H9 (cell line): ENCODE measurements around the gene CLN5. TPM values are rescaled to one million over a fixed set of nuclear protein-coding genes. Genes with fewer than 3 reads are reported as not detected.

Source experiments
- DNase-seq: peaks from one replicate; pipeline ENCODE4 v3.0.0-alpha.2; 2017
- H2AFZ ChIP-seq: one replicate; pipeline ENCODE4 v1.6.1; 2013; ENCODE audit warnings: mild to moderate bottlenecking, low read length, control low read depth, moderate library complexity
- H2AK5ac ChIP-seq: 2 replicates; pipeline ENCODE4 v1.6.1; 2013; ENCODE audit warnings: low read length, control low read depth, mixed read lengths; ENCODE audit not compliant: insufficient read length
- H2BK120ac ChIP-seq: one replicate; pipeline ENCODE4 v1.6.1; 2013; ENCODE audit warnings: low read depth, mild to moderate bottlenecking, low read length, control low read depth, inconsistent platforms; ENCODE audit not compliant: poor library complexity, severe bottlenecking
- H2BK12ac ChIP-seq: 2 replicates; pipeline ENCODE4 v1.6.1; 2013; ENCODE audit warnings: low read length, control low read depth, mixed read lengths, low read depth; ENCODE audit not compliant: insufficient read length
- H2BK15ac ChIP-seq: 2 replicates; pipeline ENCODE4 v1.6.1; 2013; ENCODE audit warnings: low read depth, low read length, control low read depth
- H2BK20ac ChIP-seq: one replicate; pipeline ENCODE4 v1.6.1; 2013; ENCODE audit warnings: low read depth, mild to moderate bottlenecking, low read length, control low read depth, inconsistent platforms; ENCODE audit not compliant: poor library complexity, severe bottlenecking
- H2BK5ac ChIP-seq: 2 replicates; pipeline ENCODE4 v1.6.1; 2013; ENCODE audit warnings: low read length, control low read depth, mixed read lengths; ENCODE audit not compliant: insufficient read length
- H3K14ac ChIP-seq: 2 replicates; pipeline ENCODE4 v1.6.1; 2013; ENCODE audit warnings: low read length, control low read depth; ENCODE audit not compliant: insufficient read depth
- H3K18ac ChIP-seq: 2 replicates; pipeline ENCODE4 v1.6.1; 2013; ENCODE audit warnings: low read depth, mild to moderate bottlenecking, mixed read lengths, low read length, control low read depth; ENCODE audit not compliant: insufficient read length
- H3K23ac ChIP-seq: 2 replicates; pipeline ENCODE4 v1.6.1; 2013; ENCODE audit warnings: low read length, control low read depth, mixed read lengths, low read depth; ENCODE audit not compliant: insufficient read length
- H3K23me2 ChIP-seq: 2 replicates; pipeline ENCODE4 v1.6.1; 2013; ENCODE audit warnings: low read depth, mild to moderate bottlenecking, mixed read lengths, low read length, control low read depth; ENCODE audit not compliant: insufficient read length, poor library complexity, severe bottlenecking
- H3K27ac ChIP-seq: 2 replicates; pipeline ENCODE4 v1.5.1; 2013; ENCODE audit warnings: low read length, control low read depth, mixed read lengths, low read depth; ENCODE audit not compliant: insufficient read length
- H3K27me3 ChIP-seq: 2 replicates; pipeline ENCODE4 v1.6.1; 2013; ENCODE audit warnings: low read length, control low read depth, inconsistent platforms; ENCODE audit not compliant: insufficient read depth
- H3K4ac ChIP-seq: 2 replicates; pipeline ENCODE4 v1.6.1; 2013; ENCODE audit warnings: low read depth, mild to moderate bottlenecking, control low read depth, inconsistent platforms, low read length, moderate library complexity
- H3K4me1 ChIP-seq: 2 replicates; pipeline ENCODE4 v1.6.1; 2013; ENCODE audit warnings: low read length, control low read depth, inconsistent platforms; ENCODE audit not compliant: insufficient read depth
- H3K4me2 ChIP-seq: 2 replicates; pipeline ENCODE4 v1.6.1; 2013; ENCODE audit warnings: low read length, control low read depth, mixed read lengths; ENCODE audit not compliant: insufficient read length, insufficient read depth
- H3K56ac ChIP-seq: 2 replicates; pipeline ENCODE4 v1.6.1; 2013; ENCODE audit warnings: low read depth, mild to moderate bottlenecking, mixed read lengths, low read length, control low read depth; ENCODE audit not compliant: insufficient read length
- H3K79me1 ChIP-seq: 2 replicates; pipeline ENCODE4 v1.6.1; 2013; ENCODE audit warnings: low read depth, mild to moderate bottlenecking, moderate library complexity, low read length, control low read depth, inconsistent platforms; ENCODE audit not compliant: insufficient read depth, poor library complexity, severe bottlenecking
- H3K79me2 ChIP-seq: 2 replicates; pipeline ENCODE4 v1.6.1; 2013; ENCODE audit warnings: low read length, control low read depth, inconsistent platforms; ENCODE audit not compliant: insufficient read depth
- H3K9ac ChIP-seq: 2 replicates; pipeline ENCODE4 v1.6.1; 2013; ENCODE audit warnings: low read length, control low read depth, mixed read lengths; ENCODE audit not compliant: insufficient read length; ENCODE audit errors: extremely low read depth
- H3K9me3 ChIP-seq: one replicate; pipeline ENCODE4 v1.6.1; 2013; ENCODE audit warnings: low read depth, low read length, inconsistent platforms; ENCODE audit not compliant: control insufficient read depth
- H3T11ph ChIP-seq: one replicate; pipeline ENCODE4 v1.6.1; 2013; ENCODE audit warnings: mild to moderate bottlenecking, low read length, control low read depth, inconsistent platforms
- H4K20me1 ChIP-seq: one replicate; pipeline ENCODE4 v1.6.1; 2013; ENCODE audit not compliant: control insufficient read depth, insufficient read length, insufficient read depth
- H4K5ac ChIP-seq: 2 replicates; pipeline ENCODE4 v1.6.1; 2013; ENCODE audit warnings: low read depth, mild to moderate bottlenecking, mixed read lengths, low read length, control low read depth; ENCODE audit not compliant: insufficient read length
- H4K8ac ChIP-seq: replicated peaks from 2 replicates; pipeline ENCODE4 v1.6.1; 2013; ENCODE audit warnings: low read length, control low read depth, mixed read lengths, low read depth; ENCODE audit not compliant: insufficient read length
- H4K91ac ChIP-seq: 2 replicates; pipeline ENCODE4 v1.6.1; 2013; ENCODE audit warnings: low read depth, mild to moderate bottlenecking, moderate library complexity, mixed read lengths, low read length, control low read depth; ENCODE audit not compliant: insufficient read length
- H3K27ac Mint-ChIP-seq, 3 experiments: 2 replicates in 2 of 3; 3 replicates in 1 of 3; pipeline ENCODE4 v1.8.0; 2020 to 2021; ENCODE audit warnings: mixed read lengths in 3 of 3, mild to moderate bottlenecking in 1 of 3, moderate library complexity in 1 of 3
- H3K27me3 Mint-ChIP-seq: 2 replicates; pipeline ENCODE4 v1.8.0; 2021; ENCODE audit warnings: low read depth, mild to moderate bottlenecking, moderate library complexity, mixed read lengths
- H3K36me3 Mint-ChIP-seq, 3 experiments: 2 replicates in 2 of 3; 3 replicates in 1 of 3; pipeline ENCODE4 v1.8.0; 2020 to 2021; ENCODE audit warnings: low read depth in 3 of 3, mixed read lengths in 3 of 3; ENCODE audit not compliant: insufficient read depth in 1 of 3
- H3K4me1 Mint-ChIP-seq, 2 experiments: 2 replicates each; pipeline ENCODE4 v1.8.0; 2020; ENCODE audit warnings: mixed read lengths in 2 of 2
- H3K4me3 Mint-ChIP-seq, 2 experiments: 2 replicates in 1 of 2; 3 replicates in 1 of 2; pipeline ENCODE4 v1.8.0; 2020 to 2021; ENCODE audit warnings: mild to moderate bottlenecking in 2 of 2, mixed read lengths in 2 of 2, moderate library complexity in 1 of 2
- H3K9me3 Mint-ChIP-seq, 2 experiments: 2 replicates in 1 of 2; 3 replicates in 1 of 2; pipeline ENCODE4 v1.8.0; 2020; ENCODE audit warnings: mild to moderate bottlenecking in 2 of 2, mixed read lengths in 2 of 2, moderate library complexity in 1 of 2
- WGBS: extraction: QIAGEN DNeasy Blood & Tissue Kit; methylation state at CpG from one replicate; pipeline ENCODE4 v1.1.7; 2013; ENCODE audit warnings: missing lambda C conversion rate, low lambda C conversion rate, mixed read lengths; ENCODE audit not compliant: insufficient read length; ENCODE audit errors: extremely low coverage; 5-methylcytosine and 5-hydroxymethylcytosine counted together
- total RNA-seq: library from RNA; stranded (reverse); gene quantifications from 2 replicates; pipeline ENCODE4 v1.2.1, GENCODE V29; 2021
- TF ChIP-seq, protein P1 (sequence below): fragments of 200-600 bp; sonication (generic); conservative IDR thresholded peaks from 3 replicates; pipeline ENCODE4 v1.8.0; 2021; ENCODE audit warnings: antibody characterized with exemption, mild to moderate bottlenecking

Gene CLN5
- total RNA-seq, 1 experiment from 2014 or later = 8.3 TPM

GRCh38 chr13:77053192-77053591 is 61.3 kb downstream of the CLN5 start:
- H3K27ac Mint-ChIP-seq = no peak overlapping the region
- Histone ChIP-seq H4K8ac (no peak overlapping the region), H3K79me2 (no peaks in the 10 kb centered on the region), H2BK20ac (no peak overlapping the region), H2AFZ (no peak overlapping the region), H3K56ac (no peak overlapping the region), H3K23ac (no peak overlapping the region), H3T11ph (no peak overlapping the region), H3K27ac (no peak overlapping the region), H3K9me3 (no peaks in the 10 kb centered on the region), H3K4ac (no peak overlapping the region), H2AK5ac (no peak overlapping the region), H2BK5ac (no peak overlapping the region), H3K4me2 (no peak overlapping the region), H4K20me1 (no peaks in the 10 kb centered on the region), H3K9ac (no peak overlapping the region), H3K79me1 (no peaks in the 10 kb centered on the region), H4K5ac (no peak overlapping the region), H4K91ac (no peak overlapping the region), H3K27me3 (no peaks in the 10 kb centered on the region), H2BK15ac (no peak overlapping the region), H3K14ac (no peak overlapping the region), H3K4me1 (peaks cover 5% of the 10 kb centered on the region; the same call in 1 of the 2 replicates), H2BK12ac (no peak overlapping the region), H3K18ac (no peak overlapping the region), H2BK120ac (no peak overlapping the region), H3K23me2 (no peaks in the 10 kb centered on the region)
- peaks cover 21 to 25% of the 10 kb centered on the region in 2 experiments for H3K4me1 Mint-ChIP-seq
- no peaks in the 10 kb centered on the region; a peak in 1 of 5 replicates for H3K9me3 Mint-ChIP-seq
- TF ChIP-seq, protein P1, sequence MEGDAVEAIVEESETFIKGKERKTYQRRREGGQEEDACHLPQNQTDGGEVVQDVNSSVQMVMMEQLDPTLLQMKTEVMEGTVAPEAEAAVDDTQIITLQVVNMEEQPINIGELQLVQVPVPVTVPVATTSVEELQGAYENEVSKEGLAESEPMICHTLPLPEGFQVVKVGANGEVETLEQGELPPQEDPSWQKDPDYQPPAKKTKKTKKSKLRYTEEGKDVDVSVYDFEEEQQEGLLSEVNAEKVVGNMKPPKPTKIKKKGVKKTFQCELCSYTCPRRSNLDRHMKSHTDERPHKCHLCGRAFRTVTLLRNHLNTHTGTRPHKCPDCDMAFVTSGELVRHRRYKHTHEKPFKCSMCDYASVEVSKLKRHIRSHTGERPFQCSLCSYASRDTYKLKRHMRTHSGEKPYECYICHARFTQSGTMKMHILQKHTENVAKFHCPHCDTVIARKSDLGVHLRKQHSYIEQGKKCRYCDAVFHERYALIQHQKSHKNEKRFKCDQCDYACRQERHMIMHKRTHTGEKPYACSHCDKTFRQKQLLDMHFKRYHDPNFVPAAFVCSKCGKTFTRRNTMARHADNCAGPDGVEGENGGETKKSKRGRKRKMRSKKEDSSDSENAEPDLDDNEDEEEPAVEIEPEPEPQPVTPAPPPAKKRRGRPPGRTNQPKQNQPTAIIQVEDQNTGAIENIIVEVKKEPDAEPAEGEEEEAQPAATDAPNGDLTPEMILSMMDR = no peak
- H3K4me3 Mint-ChIP-seq = no peak overlapping the region
- peaks cover 13 to 53% (median 38%) of the 10 kb centered on the region in 3 experiments; a peak in 6 of 7 replicates for H3K36me3 Mint-ChIP-seq
- H3K27me3 Mint-ChIP-seq = no peaks in the 10 kb centered on the region
- no peak for DNase-seq
- WGBS = no CpG with 5 or more reads among the region's 4 CpGs

Other genes with a start within 250 kb of the CLN5 start
- 3.4 and 3.8 TPM in 2 replicates for gene KCTD12, start 105.7 kb upstream of the CLN5 start, total RNA-seq
- not detected in 2 replicates for gene ACOD1, start 43.6 kb upstream of the CLN5 start, total RNA-seq
- gene FBXL3, start 35.1 kb downstream of the CLN5 start, total RNA-seq = 16.4 and 16.7 TPM in 2 replicates